Measurements from ENCODE around the gene PTPRCAP.

DNA sequence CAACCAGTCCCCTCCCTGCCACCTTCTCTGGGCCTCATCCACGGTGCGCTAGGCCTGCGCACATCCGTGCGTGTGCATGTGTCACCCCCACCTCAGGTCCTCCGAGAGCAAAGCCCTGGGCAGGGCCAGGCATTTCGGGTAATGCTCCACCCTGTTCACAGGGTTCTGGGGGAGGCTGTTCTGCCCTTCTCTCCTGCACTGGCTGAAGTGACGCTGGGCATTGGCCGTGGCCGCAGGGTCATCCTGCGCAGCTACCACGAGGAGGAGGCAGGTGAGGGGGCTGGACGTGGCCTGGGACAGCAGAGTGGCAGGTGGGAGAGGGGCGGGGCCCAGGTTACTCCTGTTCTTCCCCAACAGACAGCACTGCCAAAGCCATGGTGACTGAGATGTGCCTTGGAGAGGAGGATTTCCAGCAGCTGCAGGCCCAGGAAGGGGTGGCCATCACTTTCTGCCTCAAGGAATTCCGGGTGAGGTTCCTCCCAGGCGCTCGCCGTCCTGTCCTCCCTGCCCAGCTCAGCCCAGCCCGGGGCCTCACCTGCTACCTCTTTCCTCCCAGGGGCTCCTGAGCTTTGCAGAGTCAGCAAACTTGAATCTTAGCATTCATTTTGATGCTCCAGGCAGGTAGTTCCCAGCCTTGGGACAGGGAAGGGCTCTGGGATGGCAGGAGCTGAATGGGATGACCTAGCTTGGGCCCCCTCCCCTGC is 41.8 kb downstream of the PTPRCAP start:
- TF ChIP-seq CTCF (IDR thresholded peaks at IDR 0.05) = no peak
- TF ChIP-seq RAD21 (IDR thresholded peaks at IDR 0.05; ENCODE audit: low read length) = no peak
- no peak for TF ChIP-seq CHD2 (IDR thresholded peaks at IDR 0.05; ENCODE audit: low read length, partially characterized antibody)
- TF ChIP-seq MAX (IDR thresholded peaks at IDR 0.05; ENCODE audit: low read depth) = no peak
- TF ChIP-seq YY1 (IDR thresholded peaks at IDR 0.05; ENCODE audit: low read depth) = no peak
- no peak for TF ChIP-seq NRF1 (IDR thresholded peaks at IDR 0.05; ENCODE audit: low read depth, low read length)
- TF ChIP-seq FOSL2 (IDR thresholded peaks at IDR 0.05; ENCODE audit: borderline replicate concordance, low read depth) = no peak
- TF ChIP-seq, protein P1, sequence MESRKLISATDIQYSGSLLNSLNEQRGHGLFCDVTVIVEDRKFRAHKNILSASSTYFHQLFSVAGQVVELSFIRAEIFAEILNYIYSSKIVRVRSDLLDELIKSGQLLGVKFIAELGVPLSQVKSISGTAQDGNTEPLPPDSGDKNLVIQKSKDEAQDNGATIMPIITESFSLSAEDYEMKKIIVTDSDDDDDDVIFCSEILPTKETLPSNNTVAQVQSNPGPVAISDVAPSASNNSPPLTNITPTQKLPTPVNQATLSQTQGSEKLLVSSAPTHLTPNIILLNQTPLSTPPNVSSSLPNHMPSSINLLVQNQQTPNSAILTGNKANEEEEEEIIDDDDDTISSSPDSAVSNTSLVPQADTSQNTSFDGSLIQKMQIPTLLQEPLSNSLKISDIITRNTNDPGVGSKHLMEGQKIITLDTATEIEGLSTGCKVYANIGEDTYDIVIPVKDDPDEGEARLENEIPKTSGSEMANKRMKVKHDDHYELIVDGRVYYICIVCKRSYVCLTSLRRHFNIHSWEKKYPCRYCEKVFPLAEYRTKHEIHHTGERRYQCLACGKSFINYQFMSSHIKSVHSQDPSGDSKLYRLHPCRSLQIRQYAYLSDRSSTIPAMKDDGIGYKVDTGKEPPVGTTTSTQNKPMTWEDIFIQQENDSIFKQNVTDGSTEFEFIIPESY (IDR thresholded peaks at IDR 0.05; ENCODE audit: borderline replicate concordance, low read depth) = no peak
- no peak for TF ChIP-seq TAF1 (IDR thresholded peaks at IDR 0.05; ENCODE audit: borderline replicate concordance, low read depth, low read length)
- TF ChIP-seq EZH2phosphoT487 (IDR thresholded peaks at IDR 0.05; ENCODE audit: borderline replicate concordance, low read depth) = no peak
- TF ChIP-seq, protein P2, sequence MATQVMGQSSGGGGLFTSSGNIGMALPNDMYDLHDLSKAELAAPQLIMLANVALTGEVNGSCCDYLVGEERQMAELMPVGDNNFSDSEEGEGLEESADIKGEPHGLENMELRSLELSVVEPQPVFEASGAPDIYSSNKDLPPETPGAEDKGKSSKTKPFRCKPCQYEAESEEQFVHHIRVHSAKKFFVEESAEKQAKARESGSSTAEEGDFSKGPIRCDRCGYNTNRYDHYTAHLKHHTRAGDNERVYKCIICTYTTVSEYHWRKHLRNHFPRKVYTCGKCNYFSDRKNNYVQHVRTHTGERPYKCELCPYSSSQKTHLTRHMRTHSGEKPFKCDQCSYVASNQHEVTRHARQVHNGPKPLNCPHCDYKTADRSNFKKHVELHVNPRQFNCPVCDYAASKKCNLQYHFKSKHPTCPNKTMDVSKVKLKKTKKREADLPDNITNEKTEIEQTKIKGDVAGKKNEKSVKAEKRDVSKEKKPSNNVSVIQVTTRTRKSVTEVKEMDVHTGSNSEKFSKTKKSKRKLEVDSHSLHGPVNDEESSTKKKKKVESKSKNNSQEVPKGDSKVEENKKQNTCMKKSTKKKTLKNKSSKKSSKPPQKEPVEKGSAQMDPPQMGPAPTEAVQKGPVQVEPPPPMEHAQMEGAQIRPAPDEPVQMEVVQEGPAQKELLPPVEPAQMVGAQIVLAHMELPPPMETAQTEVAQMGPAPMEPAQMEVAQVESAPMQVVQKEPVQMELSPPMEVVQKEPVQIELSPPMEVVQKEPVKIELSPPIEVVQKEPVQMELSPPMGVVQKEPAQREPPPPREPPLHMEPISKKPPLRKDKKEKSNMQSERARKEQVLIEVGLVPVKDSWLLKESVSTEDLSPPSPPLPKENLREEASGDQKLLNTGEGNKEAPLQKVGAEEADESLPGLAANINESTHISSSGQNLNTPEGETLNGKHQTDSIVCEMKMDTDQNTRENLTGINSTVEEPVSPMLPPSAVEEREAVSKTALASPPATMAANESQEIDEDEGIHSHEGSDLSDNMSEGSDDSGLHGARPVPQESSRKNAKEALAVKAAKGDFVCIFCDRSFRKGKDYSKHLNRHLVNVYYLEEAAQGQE (IDR thresholded peaks at IDR 0.05; ENCODE audit: low read depth, low read length) = no peak
